ENCODE data around the gene BLCAP.
A peak's percentile ranks its signal among the peaks of the same experiment; 100 is the strongest.
"Not testable (repeated sequence)": the region's sequence is repeated elsewhere in the genome, so short reads cannot be mapped to it uniquely, and the experiment has no call there.

Gene BLCAP

DNA sequence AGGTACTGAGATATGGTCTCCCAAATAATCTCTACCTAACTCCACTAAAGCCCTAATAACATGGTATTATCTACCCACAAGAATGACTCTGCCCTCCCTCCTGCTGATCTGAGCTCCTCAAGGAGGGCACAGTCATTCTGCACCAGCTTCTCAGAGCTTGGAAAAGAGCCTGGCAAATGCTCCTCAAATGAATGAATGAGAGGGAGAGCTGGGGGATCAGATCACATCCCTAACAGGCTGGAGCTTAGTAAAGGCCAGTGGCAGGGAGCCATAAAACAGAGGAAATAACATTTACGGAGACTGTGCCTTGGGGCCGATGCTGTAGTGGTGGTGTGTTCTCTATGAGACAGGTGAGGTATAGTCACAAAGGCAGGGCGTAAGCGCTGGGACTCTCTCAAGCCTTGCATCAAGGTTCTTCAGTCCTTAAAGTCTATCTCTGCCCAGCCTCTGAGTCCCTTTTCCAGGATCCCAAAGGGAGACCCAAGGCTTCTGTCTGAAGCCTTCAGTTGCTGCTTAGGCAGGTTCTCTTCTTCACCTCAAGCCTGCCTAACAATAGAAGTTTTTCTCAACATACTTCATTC, 13.8 kb downstream of the BLCAP start:
- DNase-seq, result no peak

- DNase-seq, result no peak
These were observed 15.9 kb downstream of the BLCAP start for GRCh38 chr20:37511610-37512275.

- DNase-seq, result no peak
These were observed 17.4 kb downstream of the BLCAP start for GRCh38 chr20:37510226-37510625.

DNA sequence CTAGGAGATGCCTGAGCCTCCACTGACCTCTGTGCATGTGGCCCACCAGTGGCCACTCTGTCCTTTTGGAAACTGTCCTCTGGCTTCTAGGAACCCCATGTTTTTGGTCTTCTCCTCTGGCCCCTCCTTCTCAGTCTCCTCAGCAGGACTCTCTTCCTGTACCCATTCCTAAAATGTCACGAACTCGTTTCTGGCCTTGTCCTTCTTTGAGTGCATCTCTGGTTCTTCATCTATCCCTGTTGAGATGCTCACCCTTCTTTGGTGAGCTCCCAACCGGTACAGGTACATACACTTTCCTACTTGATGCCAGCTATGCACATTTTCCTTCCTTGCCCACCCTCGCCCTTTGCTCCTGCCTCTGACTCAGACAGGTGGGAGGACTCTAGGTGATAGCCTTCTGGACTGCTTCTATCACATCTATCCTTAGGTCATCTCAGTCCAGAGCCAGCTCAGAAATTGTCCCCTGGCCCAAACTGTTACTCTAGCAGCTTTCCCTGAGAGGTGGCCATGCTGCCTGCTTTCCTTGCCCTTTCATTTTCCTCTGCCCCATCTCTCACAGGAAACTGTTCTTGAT, 21.4 kb downstream of the BLCAP start:
- DNase-seq, result no peak

DNA sequence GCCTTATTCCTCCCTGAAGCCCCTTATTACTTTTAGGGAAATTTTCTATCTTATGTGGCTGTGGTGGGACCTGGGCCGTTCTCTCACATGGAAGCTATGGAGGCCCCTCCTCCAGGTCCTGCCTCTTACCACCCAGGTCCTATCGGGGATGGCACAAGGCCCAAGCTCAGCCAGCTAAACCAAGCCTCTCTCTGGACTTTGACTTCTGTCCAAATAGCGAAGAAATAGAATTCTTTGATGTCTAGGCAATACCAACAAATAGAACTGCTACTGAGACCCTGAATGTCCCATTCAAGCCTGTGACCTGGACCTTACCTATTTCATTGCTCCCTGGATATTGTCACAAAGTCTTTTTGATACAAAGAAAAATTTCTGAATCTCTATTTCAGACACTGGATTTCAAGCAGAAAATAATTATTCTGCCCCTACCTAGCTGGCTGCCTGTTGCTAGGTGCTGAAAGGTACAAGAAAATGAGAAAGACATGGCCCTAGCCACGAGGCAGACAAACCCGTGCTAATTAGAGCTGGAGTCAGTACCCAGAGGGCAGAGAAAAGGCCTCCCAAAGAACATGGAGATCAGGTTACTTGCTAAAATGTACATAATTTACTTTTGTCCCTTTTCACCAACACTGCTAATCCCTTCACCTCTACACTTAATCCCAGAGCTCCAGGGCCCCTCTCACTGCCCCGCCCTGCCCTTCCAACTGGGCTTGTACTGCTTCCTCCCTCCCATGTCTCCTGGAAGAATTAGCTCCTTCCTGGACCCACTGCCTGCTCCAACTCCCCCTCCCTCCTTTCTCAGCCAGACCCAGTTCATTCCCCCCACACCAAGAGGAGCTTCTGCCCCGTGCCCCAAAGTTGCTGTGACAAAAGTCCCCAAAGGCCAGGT, 22.2 kb downstream of the BLCAP start:
- DNase-seq, result no peak

- DNase-seq, result peak in 1 of 4 experiments; percentile 12
These were observed 23.1 kb downstream of the BLCAP start for GRCh38 chr20:37504404-37505096.

DNA sequence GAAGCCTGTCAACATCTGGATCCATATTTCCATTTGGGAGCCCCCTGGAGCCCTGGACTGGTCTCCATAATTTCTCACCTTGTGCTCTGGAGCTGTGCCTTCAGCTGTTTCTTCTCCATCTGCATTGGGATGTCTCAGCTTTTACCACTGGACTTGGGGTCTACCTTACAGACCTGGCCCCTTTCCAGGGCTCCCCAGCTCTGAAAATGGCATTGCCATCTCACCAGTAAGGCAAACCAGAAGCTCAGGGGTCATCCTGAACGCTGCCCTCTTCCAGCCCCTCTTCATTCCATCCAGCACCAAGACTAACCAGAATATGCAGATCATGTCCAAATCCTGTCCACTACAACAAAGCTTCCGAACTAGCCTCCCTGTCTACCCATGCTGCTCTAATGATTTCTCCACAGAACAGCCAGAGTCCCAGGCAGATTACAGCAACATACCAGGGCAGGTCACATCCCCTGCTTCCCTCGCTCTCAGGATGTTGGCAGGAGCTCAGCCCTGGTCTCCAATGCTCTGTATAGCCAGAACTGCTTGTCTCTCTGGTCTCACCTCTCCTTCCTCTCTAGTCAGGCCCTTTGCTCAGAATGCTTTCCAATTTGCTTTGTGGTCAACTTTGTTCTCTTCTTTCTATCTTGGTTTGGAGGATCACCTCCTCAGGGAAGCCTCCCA, 24.3 kb downstream of the BLCAP start:
- no peak for DNase-seq

- DNase-seq, result no peak
These were observed 25.0 kb downstream of the BLCAP start for GRCh38 chr20:37502654-37503053.

DNA sequence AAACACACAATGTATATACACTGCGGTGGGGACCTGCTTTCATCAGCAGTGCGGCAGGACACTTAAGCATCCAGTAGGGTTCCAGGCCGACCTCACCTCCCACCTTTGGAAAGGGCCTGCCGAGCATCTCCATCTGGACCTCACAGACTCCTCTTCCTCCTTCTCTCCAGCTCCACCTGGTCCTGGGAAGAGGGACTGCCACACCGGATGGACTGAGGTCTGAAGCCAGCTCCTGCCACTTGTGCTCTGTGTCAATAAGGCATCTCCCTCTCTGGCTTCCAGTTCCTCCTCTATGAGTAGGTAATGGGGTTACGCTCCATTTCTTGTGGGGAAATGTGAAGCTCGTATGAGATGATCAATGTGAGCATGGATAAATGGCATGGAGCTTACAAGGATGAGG, 25.7 kb downstream of the BLCAP start:
- DNase-seq, result no peak

DNA sequence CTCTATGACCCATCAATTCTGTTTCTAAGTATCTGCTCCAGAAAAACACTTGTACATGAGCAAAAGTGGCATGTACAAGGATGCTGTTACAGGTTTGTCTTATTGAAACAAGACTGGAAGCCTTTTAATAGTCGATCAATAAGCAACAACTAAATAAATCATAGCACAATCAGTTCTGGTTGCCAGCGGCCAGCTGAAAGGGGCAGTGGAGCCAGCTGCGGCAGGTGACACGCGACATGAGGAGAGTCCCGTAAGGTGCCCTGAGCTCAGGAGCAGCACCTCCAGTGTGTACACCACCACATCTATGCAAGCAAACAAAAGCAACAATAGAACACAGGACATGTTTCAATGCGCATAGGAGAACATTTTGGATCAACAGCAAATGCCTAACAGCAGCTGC, 27.4 kb downstream of the BLCAP start:
- DNase-seq, result no peak

DNA sequence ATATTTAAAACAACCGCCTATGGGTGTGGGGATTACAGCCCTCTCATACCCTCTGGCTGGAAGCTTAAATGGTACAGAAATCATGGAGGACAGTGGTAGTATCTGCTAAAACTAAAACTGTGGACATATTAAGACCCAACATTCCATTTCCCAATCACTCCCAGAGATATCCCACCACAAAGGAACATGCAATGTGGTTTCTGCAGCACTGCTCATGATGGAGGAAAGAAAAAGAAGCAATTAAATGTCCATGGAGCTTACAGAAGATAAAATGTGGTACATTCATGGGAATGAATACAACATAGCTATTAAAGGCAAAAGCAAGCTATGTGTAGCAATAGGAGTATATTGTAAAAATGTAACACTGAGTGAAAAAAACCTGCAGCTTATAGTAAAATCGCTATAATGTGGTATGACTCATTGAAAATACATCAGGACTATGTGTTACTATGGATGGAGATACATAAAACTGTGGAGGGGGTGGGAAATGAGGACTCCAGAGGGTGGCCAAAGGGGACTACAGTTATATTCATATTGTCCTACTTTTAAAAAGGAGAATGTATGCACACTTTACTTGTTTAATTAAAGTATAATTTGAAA, 29.5 kb downstream of the BLCAP start:
- DNase-seq, result no peak

- no peak for DNase-seq
These were observed 32.9 kb downstream of the BLCAP start for GRCh38 chr20:37494796-37495195.

GRCh38 chr20:37494301-37494700, 33.4 kb downstream of the BLCAP start:
- DNase-seq, result no peak

DNA sequence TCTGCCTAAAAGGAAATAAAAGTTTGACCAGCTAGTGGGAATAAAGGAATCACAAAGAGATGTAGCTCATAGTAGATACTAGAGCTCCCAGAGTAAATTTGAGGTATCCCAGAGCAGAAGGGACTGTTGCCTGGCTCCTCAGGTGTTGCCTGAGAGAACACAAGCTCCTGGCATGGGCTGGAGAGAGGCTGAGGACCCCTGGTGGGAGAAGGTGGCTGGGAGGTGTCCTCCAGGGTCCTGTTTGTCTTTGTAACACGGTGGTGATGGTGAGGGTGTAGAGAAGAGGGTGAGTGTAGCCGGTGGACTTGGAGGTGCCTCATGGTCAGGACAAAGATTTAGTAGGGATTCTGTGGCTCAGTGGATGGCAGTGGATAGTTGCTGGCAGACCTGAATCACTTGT, 34.7 kb downstream of the BLCAP start:
- no peak for DNase-seq

- no peak for DNase-seq
These were observed 35.5 kb downstream of the BLCAP start for GRCh38 chr20:37492096-37492625.

GRCh38 chr20:37490663-37491350, 36.9 kb downstream of the BLCAP start:
- no peak for DNase-seq

GRCh38 chr20:37486209-37486608, 41.5 kb downstream of the BLCAP start:
- not testable (repeated sequence) for DNase-seq

- peak; percentile 67 to 85 (median 82) for DNase-seq
These were observed 43.3 kb downstream of the BLCAP start for GRCh38 chr20:37484331-37484730.

DNA sequence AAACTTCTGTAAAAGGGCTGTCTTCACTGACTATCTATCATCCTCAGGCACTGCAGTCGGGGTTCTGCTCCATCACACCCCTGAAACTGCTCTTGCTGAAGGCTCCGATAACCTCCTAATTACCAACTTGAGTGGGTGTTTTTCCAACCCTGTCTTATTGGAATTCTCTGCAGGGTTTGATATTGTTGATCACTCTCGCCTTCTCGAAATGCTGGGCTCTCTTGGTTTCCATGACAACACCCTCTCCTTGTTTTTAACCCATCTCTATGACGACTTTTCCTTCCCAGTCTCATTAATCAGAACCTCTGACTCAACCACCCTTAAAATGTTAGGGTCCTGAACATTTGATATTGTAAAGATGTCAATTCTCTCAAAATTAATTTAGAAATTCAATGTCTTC, 46.1 kb downstream of the BLCAP start:
- DNase-seq, result no peak

- DNase-seq, result peak in 1 of 4 experiments; percentile 8
These were observed 46.8 kb downstream of the BLCAP start for GRCh38 chr20:37480919-37481318.

Measured in suppressor macrophage (primary cell).